ENCODE results near the gene PRKAG3. TPM values are rescaled to one million over a fixed set of nuclear protein-coding genes. Genes with fewer than 3 reads are reported as not detected.

PRKAG3 gene
- total and polyA plus RNA-seq, 9 of the 15 experiments (the other 6 are each of a cell fraction or from before 2014, with no cell fraction given), result not detected

- TF ChIP-seq RERE (CRISPR knock-in tag; IDR thresholded peaks at IDR 0.05; ENCODE audit: borderline replicate concordance) (no peak), KDM1A (IDR thresholded peaks at IDR 0.05) (no peak), NONO (IDR thresholded peaks at IDR 0.05; ENCODE audit: low read depth in 2 of 2, low read length in 1 of 2) (no peak)
Measured at GRCh38 chr2:218829868-218830451, 1.6 kb downstream of the PRKAG3 start (continued).

- ChIA-PET POLR2A (interaction anchor here (0.7 to 1.3 kb wide), 2 partner anchors 10 to 176 kb away, joined by 3 read pairs; no protein-coding TSS in a partner anchor), CTCF (ENCODE audit: low intra/inter-chr PET ratio) (no interaction called here)
- Histone ChIP-seq H3K4me1 (replicated peaks in 1 of 2; ENCODE audit: control insufficient read depth in 2 of 2, insufficient read depth in 2 of 2, low read length in 2 of 2) (peaks cover 0 to 10% of the 10 kb centered on the region in 2 experiments; a peak in 1 of 5 replicates), H3K9me1 (ENCODE audit: control insufficient read depth, insufficient read depth, low read length) (no peaks in the 10 kb centered on the region), H4K20me1 (replicated peaks; ENCODE audit: control insufficient read depth, insufficient read depth, low read length) (no peaks in the 10 kb centered on the region), H3K79me2 (ENCODE audit: control insufficient read depth, insufficient read depth, low read length) (no peaks in the 10 kb centered on the region), H3K27me3 (ENCODE audit: control insufficient read depth in 2 of 2, insufficient read depth in 2 of 2, low read length in 2 of 2) (peaks cover 4 to 73% of the 10 kb centered on the region in 2 experiments; a peak in 3 of 5 replicates), H3K4me3 (no peak overlapping the region), H3K27ac (ENCODE audit: extremely low read depth, low read depth, low read length) (no peak overlapping the region), H3K9me3 (replicated peaks; ENCODE audit: control insufficient read depth, insufficient read depth, low read depth, low read length) (no peaks in the 10 kb centered on the region), H3K36me3 (ENCODE audit: control insufficient read depth, insufficient read depth, low read length) (no peaks in the 10 kb centered on the region), H2AFZ (ENCODE audit: low read depth, low read length) (no peak overlapping the region), H3K9ac (ENCODE audit: insufficient read depth in 1 of 2, low read depth in 2 of 2, low read length in 2 of 2) (no peak overlapping the region), H3K4me2 (ENCODE audit: insufficient read depth, low read length) (no peak overlapping the region)
- no peak for FAIRE-seq
- no TSS peak for BruUV-seq (replicated peaks)
- DNase-seq (ENCODE audit: extremely low read depth in 1 of 4, low spot score in 3 of 4), result no peak
- 20% methylated on average over 1 of the region's 4 CpGs for WGBS (ENCODE audit: insufficient coverage, low coverage, missing lambda C conversion rate)
- in situ Hi-C loops (cut with MboI), result no loop called here
- no peak for ATAC-seq
- intact Hi-C loops (cut with micrococcal nuclease), result no loop called here
- no peak for TF ChIP-seq FUS (optimal IDR thresholded peaks at IDR 0.05; ENCODE audit: low read depth, low read length)
- TF ChIP-seq MLLT1 (IDR thresholded peaks at IDR 0.05), result no peak
- no peak for TF ChIP-seq PRPF4 (IDR thresholded peaks at IDR 0.05; ENCODE audit: insufficient read depth, low read depth, low read length, poor library complexity, severe bottlenecking)
- no peak for TF ChIP-seq ZHX1 (conservative IDR thresholded peaks at IDR 0.05; ENCODE audit: low read length)
- TF ChIP-seq MTA3 (IDR thresholded peaks at IDR 0.05; ENCODE audit: borderline replicate concordance), result no peak
- TF ChIP-seq ZNF316 (IDR thresholded peaks at IDR 0.05), result no peak
Measured at GRCh38 chr2:218828477-218828778, 3.2 kb downstream of the PRKAG3 start.

Data from K562 (cell line).